GM18909 (cell line): ENCODE data around the gene IRAG1.

ENCODE experiments used
- ATAC-seq: cut with Tn5 transposase; IDR thresholded peaks from one replicate; pipeline ENCODE4 v1.9.1; 2021; ENCODE audit warnings: mild to moderate bottlenecking; ENCODE audit not compliant: unreplicated experiment, poor library complexity

Gene IRAG1

GRCh38 chr11:10650166-10650565 is 43.4 kb downstream of the IRAG1 start:
- ATAC-seq, result no peak

GRCh38 chr11:10648871-10649270 is 44.7 kb downstream of the IRAG1 start:
- no peak for ATAC-seq

GRCh38 chr11:10646681-10647355 is 46.7 kb downstream of the IRAG1 start:
- no peak for ATAC-seq

- no peak for ATAC-seq
Observed at GRCh38 chr11:10646005-10646404, 47.5 kb downstream of the IRAG1 start.

- ATAC-seq, result no peak
Observed at GRCh38 chr11:10645212-10645795, 48.3 kb downstream of the IRAG1 start.
